GM23338 (cell line): ENCODE measurements around the gene CSTB. TPM values are rescaled to one million over a fixed set of nuclear protein-coding genes. Genes with fewer than 3 reads are reported as not detected.

Experiments
- ATAC-seq: fragments of 200-7000 bp; cut with Tn5 transposase; 3 replicates; pipeline ENCODE4 v1.9.1; 2020
- DNase-seq: peaks from one replicate; pipeline ENCODE4 v3.0.0-alpha.2; 2015; ENCODE audit warnings: low spot score
- H2AFZ ChIP-seq: fragments of 200-600 bp; sonication (generic); 2 replicates; pipeline ENCODE4 v1.8.0; 2016; ENCODE audit warnings: antibody characterized with exemption, mild to moderate bottlenecking, moderate library complexity
- H3F3A ChIP-seq: fragments of 200-600 bp; sonication (generic); replicated peaks from 2 replicates; pipeline ENCODE4 v1.8.0; 2017; ENCODE audit warnings: antibody characterized with exemption, mixed run types, low read depth
- H3K27ac ChIP-seq: fragments of 200-600 bp; sonication (generic); 2 replicates; pipeline ENCODE4 v1.6.1; 2016; ENCODE audit warnings: low read depth
- H3K27me3 ChIP-seq: fragments of 200-600 bp; sonication (generic); 2 replicates; pipeline ENCODE4 v1.8.0; 2016; ENCODE audit warnings: mild to moderate bottlenecking, mixed run types, moderate library complexity; ENCODE audit not compliant: insufficient read depth
- H3K36me3 ChIP-seq: fragments of 200-600 bp; sonication (generic); 2 replicates; pipeline ENCODE4 v1.8.0; 2016; ENCODE audit warnings: mild to moderate bottlenecking; ENCODE audit not compliant: insufficient read depth
- H3K4me1 ChIP-seq: fragments of 200-600 bp; sonication (generic); 2 replicates; pipeline ENCODE4 v1.8.0; 2016; ENCODE audit warnings: mild to moderate bottlenecking, moderate library complexity; ENCODE audit not compliant: insufficient read depth
- H3K4me2 ChIP-seq: fragments of 200-600 bp; sonication (generic); 2 replicates; pipeline ENCODE4 v1.7.1; 2017; ENCODE audit warnings: mixed run types
- H3K4me3 ChIP-seq: fragments of 200-600 bp; sonication (generic); 2 replicates; pipeline ENCODE4 v1.6.1; 2016; ENCODE audit warnings: mixed run types
- H3K79me2 ChIP-seq: fragments of 200-600 bp; sonication (generic); replicated peaks from 2 replicates; pipeline ENCODE4 v1.8.0; 2017; ENCODE audit warnings: mild to moderate bottlenecking; ENCODE audit not compliant: insufficient read depth
- H3K9me2 ChIP-seq: fragments of 200-600 bp; sonication (generic); 2 replicates; pipeline ENCODE4 v1.8.0; 2017; ENCODE audit not compliant: insufficient read depth
- H4K20me1 ChIP-seq: fragments of 200-600 bp; sonication (generic); replicated peaks from 2 replicates; pipeline ENCODE4 v1.8.0; 2017; ENCODE audit warnings: mild to moderate bottlenecking; ENCODE audit not compliant: insufficient read depth
- H3K27ac Mint-ChIP-seq: 2 replicates; pipeline ENCODE4 v1.8.0; 2020; ENCODE audit warnings: inconsistent platforms, mild to moderate bottlenecking, moderate library complexity, mixed read lengths
- H3K27me3 Mint-ChIP-seq: 3 replicates; pipeline ENCODE4 v1.8.0; 2022; ENCODE audit warnings: low read depth, mild to moderate bottlenecking, moderate library complexity, mixed read lengths, inconsistent platforms; ENCODE audit not compliant: insufficient read depth, poor library complexity
- H3K36me3 Mint-ChIP-seq: 3 replicates; pipeline ENCODE4 v1.8.0; 2021; ENCODE audit warnings: low read depth, mild to moderate bottlenecking, inconsistent platforms, moderate library complexity, mixed read lengths
- H3K4me1 Mint-ChIP-seq: 3 replicates; pipeline ENCODE4 v1.8.0; 2020; ENCODE audit warnings: mild to moderate bottlenecking, inconsistent platforms, mixed read lengths
- H3K4me3 Mint-ChIP-seq: 3 replicates; pipeline ENCODE4 v1.8.0; 2021; ENCODE audit warnings: moderate library complexity, mild to moderate bottlenecking, inconsistent platforms, mixed read lengths
- H3K9me3 Mint-ChIP-seq: 3 replicates; pipeline ENCODE4 v1.8.0; 2020; ENCODE audit warnings: moderate library complexity, mild to moderate bottlenecking, inconsistent platforms, mixed read lengths
- CREB1 ChIP-seq: fragments of 250-450 bp; sonication (Bioruptor Pico); IDR thresholded peaks from 2 replicates; pipeline ENCODE4 v1.5.0; 2020; ENCODE audit warnings: low read depth, mild to moderate bottlenecking, moderate library complexity
- EZH2 ChIP-seq: fragments of 200-600 bp; sonication (generic); IDR thresholded peaks from one replicate; pipeline ENCODE4 v1.8.0; 2017; ENCODE audit warnings: antibody characterized with exemption, mild to moderate bottlenecking, low read depth; ENCODE audit not compliant: unreplicated experiment
- EZH2phosphoT487 ChIP-seq: fragments of 200-600 bp; sonication (generic); IDR thresholded peaks from one replicate; pipeline ENCODE4 v1.8.1; 2018; ENCODE audit warnings: antibody characterized with exemption; ENCODE audit not compliant: unreplicated experiment
- JUNB ChIP-seq: IDR thresholded peaks from one replicate; pipeline ENCODE4 v1.6.1; 2016; ENCODE audit warnings: antibody characterized with exemption; ENCODE audit not compliant: unreplicated experiment
- NANOG ChIP-seq: IDR thresholded peaks from 2 replicates; pipeline ENCODE4 v1.6.1; 2016; ENCODE audit warnings: antibody characterized with exemption, borderline replicate concordance
- POLR2AphosphoS5 ChIP-seq: IDR thresholded peaks from 2 replicates; pipeline ENCODE4 v1.6.1; 2016; ENCODE audit warnings: antibody characterized with exemption, low read depth
- STAT1 ChIP-seq: IDR thresholded peaks from one replicate; pipeline ENCODE4 v1.6.1; 2016; ENCODE audit warnings: antibody characterized with exemption; ENCODE audit not compliant: unreplicated experiment
- ZNF114 ChIP-seq: fragments of 250-450 bp; sonication (Bioruptor Pico); IDR thresholded peaks from 2 replicates; pipeline ENCODE4 v1.5.0; 2020; ENCODE audit warnings: mild to moderate bottlenecking, moderate library complexity
- ZNF331 ChIP-seq: fragments of 250-450 bp; sonication (Bioruptor Pico); IDR thresholded peaks from 2 replicates; pipeline ENCODE4 v1.5.0; 2020; ENCODE audit warnings: low read depth, mild to moderate bottlenecking, moderate library complexity
- polyA plus RNA-seq: library from polyadenylated mRNA; unstranded; fragments of >200 nt; fragmentation: Nextera tagmentation; extraction: Ambion mirVana; gene quantifications from 2 replicates; pipeline ENCODE4 v1.2.1, GENCODE V29; 2016
- total RNA-seq: library from RNA; depleted of rRNA; stranded (reverse); fragments of >200 nt; shearing (Covaris generic); gene quantifications from 2 replicates; pipeline ENCODE4 v1.2.3, GENCODE V29; 2014
- TF ChIP-seq, protein P1 (sequence below): IDR thresholded peaks from one replicate; pipeline ENCODE4 v1.6.1; 2018; ENCODE audit warnings: antibody characterized with exemption; ENCODE audit not compliant: unreplicated experiment
- TF ChIP-seq, protein P2 (sequence below): IDR thresholded peaks from 2 replicates; pipeline ENCODE4 v1.6.1; 2016; ENCODE audit warnings: antibody characterized with exemption
- TF ChIP-seq, protein P3 (sequence below), 2 experiments: fragments of 200-600 bp in 1 of 2; sonication (generic) in 1 of 2; conservative IDR thresholded peaks; 2 replicates each; pipeline versions ENCODE4 v1.5.1 to v1.6.1; 2016 to 2017; ENCODE audit warnings: antibody characterized with exemption in 2 of 2, low read depth in 2 of 2, mild to moderate bottlenecking in 2 of 2, moderate library complexity in 1 of 2
- TF ChIP-seq, protein P4 (sequence below): fragments of 250-450 bp; sonication (Bioruptor Pico); IDR thresholded peaks from 2 replicates; pipeline ENCODE4 v1.5.0; 2020; ENCODE audit warnings: mild to moderate bottlenecking, moderate library complexity

CSTB gene
- total and polyA plus RNA-seq, 2 experiments from 2014 or later, result 10.0 to 142 TPM

DNA sequence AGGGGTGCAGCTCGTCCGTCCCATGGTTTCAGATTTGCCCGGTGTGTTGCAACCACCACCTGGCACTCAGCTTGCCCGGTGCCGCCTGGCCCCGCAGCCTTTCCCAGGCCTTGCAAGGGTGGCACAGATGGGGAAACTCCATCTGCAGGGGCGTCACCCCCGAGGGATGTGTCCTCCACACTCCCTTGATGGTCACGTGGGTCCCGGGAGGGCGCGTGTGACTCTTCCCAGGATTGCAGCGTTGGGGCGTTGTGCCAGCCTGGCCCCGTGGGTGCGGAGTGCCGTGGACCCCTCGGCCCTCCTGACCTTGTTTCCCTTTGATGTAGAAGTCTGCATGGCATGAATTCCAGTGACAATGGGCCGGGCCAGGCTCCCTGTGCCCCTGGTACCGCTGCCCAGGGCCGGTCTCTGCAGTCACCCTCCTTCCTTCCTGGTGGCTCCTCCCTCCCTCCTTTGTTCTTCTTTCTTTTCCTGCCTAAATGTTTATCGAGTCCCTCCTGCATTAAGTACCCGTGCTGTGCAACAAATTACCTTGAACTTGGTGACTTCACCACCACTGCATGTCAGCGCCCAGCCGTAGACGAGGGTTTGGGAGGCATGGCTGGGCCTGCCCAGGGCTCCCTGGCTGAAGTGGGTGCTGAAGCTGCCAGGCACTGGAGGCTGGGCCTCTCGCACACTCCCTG is 36.2 kb upstream of the CSTB start:
- H3K4me2 ChIP-seq, result no peak overlapping the region

More for the DNA sequence above, 36.2 kb upstream of the CSTB start:
- no peak overlapping the region for H3K27ac Mint-ChIP-seq
- no peaks in the 10 kb centered on the region for H3K36me3 ChIP-seq
- H3K4me3 Mint-ChIP-seq, result no peak overlapping the region; the same call in 2 of the 3 replicates
- H3K9me2 ChIP-seq, result no peaks in the 10 kb centered on the region
- TF ChIP-seq CREB1 (no peak), POLR2AphosphoS5 (no peak), STAT1 (no peak), ZNF331 (CRISPR knock-in tag) (no peak), EZH2phosphoT487 (no peak), NANOG (no peak), JUNB (no peak), EZH2 (no peak), ZNF114 (CRISPR knock-in tag) (no peak)
- TF ChIP-seq, protein P1, sequence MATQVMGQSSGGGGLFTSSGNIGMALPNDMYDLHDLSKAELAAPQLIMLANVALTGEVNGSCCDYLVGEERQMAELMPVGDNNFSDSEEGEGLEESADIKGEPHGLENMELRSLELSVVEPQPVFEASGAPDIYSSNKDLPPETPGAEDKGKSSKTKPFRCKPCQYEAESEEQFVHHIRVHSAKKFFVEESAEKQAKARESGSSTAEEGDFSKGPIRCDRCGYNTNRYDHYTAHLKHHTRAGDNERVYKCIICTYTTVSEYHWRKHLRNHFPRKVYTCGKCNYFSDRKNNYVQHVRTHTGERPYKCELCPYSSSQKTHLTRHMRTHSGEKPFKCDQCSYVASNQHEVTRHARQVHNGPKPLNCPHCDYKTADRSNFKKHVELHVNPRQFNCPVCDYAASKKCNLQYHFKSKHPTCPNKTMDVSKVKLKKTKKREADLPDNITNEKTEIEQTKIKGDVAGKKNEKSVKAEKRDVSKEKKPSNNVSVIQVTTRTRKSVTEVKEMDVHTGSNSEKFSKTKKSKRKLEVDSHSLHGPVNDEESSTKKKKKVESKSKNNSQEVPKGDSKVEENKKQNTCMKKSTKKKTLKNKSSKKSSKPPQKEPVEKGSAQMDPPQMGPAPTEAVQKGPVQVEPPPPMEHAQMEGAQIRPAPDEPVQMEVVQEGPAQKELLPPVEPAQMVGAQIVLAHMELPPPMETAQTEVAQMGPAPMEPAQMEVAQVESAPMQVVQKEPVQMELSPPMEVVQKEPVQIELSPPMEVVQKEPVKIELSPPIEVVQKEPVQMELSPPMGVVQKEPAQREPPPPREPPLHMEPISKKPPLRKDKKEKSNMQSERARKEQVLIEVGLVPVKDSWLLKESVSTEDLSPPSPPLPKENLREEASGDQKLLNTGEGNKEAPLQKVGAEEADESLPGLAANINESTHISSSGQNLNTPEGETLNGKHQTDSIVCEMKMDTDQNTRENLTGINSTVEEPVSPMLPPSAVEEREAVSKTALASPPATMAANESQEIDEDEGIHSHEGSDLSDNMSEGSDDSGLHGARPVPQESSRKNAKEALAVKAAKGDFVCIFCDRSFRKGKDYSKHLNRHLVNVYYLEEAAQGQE, result no peak
- TF ChIP-seq, protein P2, sequence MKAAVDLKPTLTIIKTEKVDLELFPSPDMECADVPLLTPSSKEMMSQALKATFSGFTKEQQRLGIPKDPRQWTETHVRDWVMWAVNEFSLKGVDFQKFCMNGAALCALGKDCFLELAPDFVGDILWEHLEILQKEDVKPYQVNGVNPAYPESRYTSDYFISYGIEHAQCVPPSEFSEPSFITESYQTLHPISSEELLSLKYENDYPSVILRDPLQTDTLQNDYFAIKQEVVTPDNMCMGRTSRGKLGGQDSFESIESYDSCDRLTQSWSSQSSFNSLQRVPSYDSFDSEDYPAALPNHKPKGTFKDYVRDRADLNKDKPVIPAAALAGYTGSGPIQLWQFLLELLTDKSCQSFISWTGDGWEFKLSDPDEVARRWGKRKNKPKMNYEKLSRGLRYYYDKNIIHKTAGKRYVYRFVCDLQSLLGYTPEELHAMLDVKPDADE, result no peak
- TF ChIP-seq, protein P3, sequence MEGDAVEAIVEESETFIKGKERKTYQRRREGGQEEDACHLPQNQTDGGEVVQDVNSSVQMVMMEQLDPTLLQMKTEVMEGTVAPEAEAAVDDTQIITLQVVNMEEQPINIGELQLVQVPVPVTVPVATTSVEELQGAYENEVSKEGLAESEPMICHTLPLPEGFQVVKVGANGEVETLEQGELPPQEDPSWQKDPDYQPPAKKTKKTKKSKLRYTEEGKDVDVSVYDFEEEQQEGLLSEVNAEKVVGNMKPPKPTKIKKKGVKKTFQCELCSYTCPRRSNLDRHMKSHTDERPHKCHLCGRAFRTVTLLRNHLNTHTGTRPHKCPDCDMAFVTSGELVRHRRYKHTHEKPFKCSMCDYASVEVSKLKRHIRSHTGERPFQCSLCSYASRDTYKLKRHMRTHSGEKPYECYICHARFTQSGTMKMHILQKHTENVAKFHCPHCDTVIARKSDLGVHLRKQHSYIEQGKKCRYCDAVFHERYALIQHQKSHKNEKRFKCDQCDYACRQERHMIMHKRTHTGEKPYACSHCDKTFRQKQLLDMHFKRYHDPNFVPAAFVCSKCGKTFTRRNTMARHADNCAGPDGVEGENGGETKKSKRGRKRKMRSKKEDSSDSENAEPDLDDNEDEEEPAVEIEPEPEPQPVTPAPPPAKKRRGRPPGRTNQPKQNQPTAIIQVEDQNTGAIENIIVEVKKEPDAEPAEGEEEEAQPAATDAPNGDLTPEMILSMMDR (conservative IDR thresholded peaks at IDR 0.05; ENCODE audit: low read depth in 2 of 2), result no peak
- TF ChIP-seq, protein P4, sequence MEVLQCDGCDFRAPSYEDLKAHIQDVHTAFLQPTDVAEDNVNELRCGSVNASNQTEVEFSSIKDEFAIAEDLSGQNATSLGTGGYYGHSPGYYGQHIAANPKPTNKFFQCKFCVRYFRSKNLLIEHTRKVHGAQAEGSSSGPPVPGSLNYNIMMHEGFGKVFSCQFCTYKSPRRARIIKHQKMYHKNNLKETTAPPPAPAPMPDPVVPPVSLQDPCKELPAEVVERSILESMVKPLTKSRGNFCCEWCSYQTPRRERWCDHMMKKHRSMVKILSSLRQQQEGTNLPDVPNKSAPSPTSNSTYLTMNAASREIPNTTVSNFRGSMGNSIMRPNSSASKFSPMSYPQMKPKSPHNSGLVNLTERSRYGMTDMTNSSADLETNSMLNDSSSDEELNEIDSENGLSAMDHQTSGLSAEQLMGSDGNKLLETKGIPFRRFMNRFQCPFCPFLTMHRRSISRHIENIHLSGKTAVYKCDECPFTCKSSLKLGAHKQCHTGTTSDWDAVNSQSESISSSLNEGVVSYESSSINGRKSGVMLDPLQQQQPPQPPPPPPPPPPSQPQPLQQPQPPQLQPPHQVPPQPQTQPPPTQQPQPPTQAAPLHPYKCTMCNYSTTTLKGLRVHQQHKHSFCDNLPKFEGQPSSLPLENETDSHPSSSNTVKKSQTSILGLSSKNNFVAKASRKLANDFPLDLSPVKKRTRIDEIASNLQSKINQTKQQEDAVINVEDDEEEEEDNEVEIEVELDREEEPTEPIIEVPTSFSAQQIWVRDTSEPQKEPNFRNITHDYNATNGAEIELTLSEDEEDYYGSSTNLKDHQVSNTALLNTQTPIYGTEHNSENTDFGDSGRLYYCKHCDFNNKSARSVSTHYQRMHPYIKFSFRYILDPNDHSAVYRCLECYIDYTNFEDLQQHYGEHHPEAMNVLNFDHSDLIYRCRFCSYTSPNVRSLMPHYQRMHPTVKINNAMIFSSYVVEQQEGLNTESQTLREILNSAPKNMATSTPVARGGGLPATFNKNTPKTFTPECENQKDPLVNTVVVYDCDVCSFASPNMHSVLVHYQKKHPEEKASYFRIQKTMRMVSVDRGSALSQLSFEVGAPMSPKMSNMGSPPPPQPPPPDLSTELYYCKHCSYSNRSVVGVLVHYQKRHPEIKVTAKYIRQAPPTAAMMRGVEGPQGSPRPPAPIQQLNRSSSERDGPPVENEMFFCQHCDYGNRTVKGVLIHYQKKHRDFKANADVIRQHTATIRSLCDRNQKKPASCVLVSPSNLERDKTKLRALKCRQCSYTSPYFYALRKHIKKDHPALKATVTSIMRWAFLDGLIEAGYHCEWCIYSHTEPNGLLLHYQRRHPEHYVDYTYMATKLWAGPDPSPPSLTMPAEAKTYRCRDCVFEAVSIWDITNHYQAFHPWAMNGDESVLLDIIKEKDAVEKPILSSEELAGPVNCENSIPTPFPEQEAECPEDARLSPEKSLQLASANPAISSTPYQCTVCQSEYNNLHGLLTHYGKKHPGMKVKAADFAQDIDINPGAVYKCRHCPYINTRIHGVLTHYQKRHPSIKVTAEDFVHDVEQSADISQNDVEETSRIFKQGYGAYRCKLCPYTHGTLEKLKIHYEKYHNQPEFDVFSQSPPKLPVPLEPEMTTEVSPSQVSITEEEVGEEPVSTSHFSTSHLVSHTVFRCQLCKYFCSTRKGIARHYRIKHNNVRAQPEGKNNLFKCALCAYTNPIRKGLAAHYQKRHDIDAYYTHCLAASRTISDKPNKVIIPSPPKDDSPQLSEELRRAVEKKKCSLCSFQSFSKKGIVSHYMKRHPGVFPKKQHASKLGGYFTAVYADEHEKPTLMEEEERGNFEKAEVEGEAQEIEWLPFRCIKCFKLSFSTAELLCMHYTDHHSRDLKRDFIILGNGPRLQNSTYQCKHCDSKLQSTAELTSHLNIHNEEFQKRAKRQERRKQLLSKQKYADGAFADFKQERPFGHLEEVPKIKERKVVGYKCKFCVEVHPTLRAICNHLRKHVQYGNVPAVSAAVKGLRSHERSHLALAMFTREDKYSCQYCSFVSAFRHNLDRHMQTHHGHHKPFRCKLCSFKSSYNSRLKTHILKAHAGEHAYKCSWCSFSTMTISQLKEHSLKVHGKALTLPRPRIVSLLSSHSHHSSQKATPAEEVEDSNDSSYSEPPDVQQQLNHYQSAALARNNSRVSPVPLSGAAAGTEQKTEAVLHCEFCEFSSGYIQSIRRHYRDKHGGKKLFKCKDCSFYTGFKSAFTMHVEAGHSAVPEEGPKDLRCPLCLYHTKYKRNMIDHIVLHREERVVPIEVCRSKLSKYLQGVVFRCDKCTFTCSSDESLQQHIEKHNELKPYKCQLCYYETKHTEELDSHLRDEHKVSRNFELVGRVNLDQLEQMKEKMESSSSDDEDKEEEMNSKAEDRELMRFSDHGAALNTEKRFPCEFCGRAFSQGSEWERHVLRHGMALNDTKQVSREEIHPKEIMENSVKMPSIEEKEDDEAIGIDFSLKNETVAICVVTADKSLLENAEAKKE, result no peak
- H3K36me3 Mint-ChIP-seq, result no peaks in the 10 kb centered on the region
- H3K27me3 Mint-ChIP-seq, result peaks cover 16% of the 10 kb centered on the region
- H4K20me1 ChIP-seq, result no peaks in the 10 kb centered on the region
- no peak overlapping the region for H3K27ac ChIP-seq
- ATAC-seq, result no peak
- no peaks in the 10 kb centered on the region for H3K79me2 ChIP-seq
- peaks cover 13% of the 10 kb centered on the region for H3K4me1 Mint-ChIP-seq
- H3K27me3 ChIP-seq, result no peaks in the 10 kb centered on the region
- H3F3A ChIP-seq, result peaks cover 6% of the 10 kb centered on the region; the same call in 1 of the 2 replicates
- peaks cover 7% of the 10 kb centered on the region for H3K4me1 ChIP-seq
- H2AFZ ChIP-seq, result no peak overlapping the region
- H3K4me3 ChIP-seq, result no peak overlapping the region
- H3K9me3 Mint-ChIP-seq, result no peaks in the 10 kb centered on the region
- DNase-seq, result no peak
